OCI-LY3 (cell line): ENCODE measurements around the gene CDS2.

Experiments
- H2AFZ ChIP-seq: fragments of 200-600, 300-600 bp; shearing (Covaris generic); 2 replicates; pipeline ENCODE4 v1.6.0; 2014; ENCODE audit warnings: antibody characterized with exemption, low read depth, low read length
- H3K27ac ChIP-seq: fragments of 200-600, 300-600 bp; sonication (generic); 2 replicates; pipeline ENCODE4 v1.5.1; 2014; ENCODE audit warnings: mild to moderate bottlenecking, low read length, moderate library complexity, mixed read lengths
- H3K27me3 ChIP-seq: fragments of 200-600, 300-600 bp; sonication (generic); 2 replicates; pipeline ENCODE4 v1.6.1; 2014; ENCODE audit warnings: low read depth, low read length, mixed read lengths
- H3K36me3 ChIP-seq: fragments of 200-600, 300-600 bp; sonication (generic); replicated peaks from 2 replicates; pipeline ENCODE3; 2014; ENCODE audit warnings: low read depth, low read length, mixed read lengths
- H3K4me1 ChIP-seq: fragments of 300-600, 200-600 bp; sonication (generic); 2 replicates; pipeline ENCODE4 v1.6.1; 2014; ENCODE audit warnings: low read length, mixed read lengths
- H3K4me2 ChIP-seq: fragments of 200-600, 300-600 bp; sonication (generic); 2 replicates; pipeline ENCODE4 v1.6.1; 2014; ENCODE audit warnings: low read length, mixed read lengths
- H3K4me3 ChIP-seq: fragments of 300-600, 200-600 bp; sonication (generic); 2 replicates; pipeline ENCODE4 v1.5.1; 2014; ENCODE audit warnings: antibody characterized with exemption, mild to moderate bottlenecking, low read length, moderate library complexity
- H3K79me2 ChIP-seq: fragments of 300-600, 200-600 bp; shearing (Covaris generic); 2 replicates; pipeline ENCODE4 v1.6.1; 2014; ENCODE audit warnings: mild to moderate bottlenecking, low read length, mixed read lengths
- H3K9ac ChIP-seq: fragments of 300-600, 200-600 bp; shearing (Covaris generic); 2 replicates; pipeline ENCODE4 v1.6.0; 2014; ENCODE audit warnings: mild to moderate bottlenecking, low read length, moderate library complexity
- H3K9me3 ChIP-seq: fragments of 200-600, 300-600 bp; shearing (Covaris generic); 2 replicates; pipeline ENCODE4 v1.6.1; 2014; ENCODE audit warnings: low read length, mixed read lengths; ENCODE audit not compliant: insufficient read depth
- H4K20me1 ChIP-seq: fragments of 200-600, 300-600 bp; sonication (generic); 2 replicates; pipeline ENCODE4 v1.6.1; 2016; ENCODE audit warnings: low read length, mixed read lengths; ENCODE audit not compliant: insufficient read depth
- EZH2phosphoT487 ChIP-seq: fragments of 200-600 bp; shearing (Covaris generic); IDR thresholded peaks from 2 replicates; pipeline ENCODE4 v1.6.1; 2018; ENCODE audit warnings: antibody characterized with exemption, mixed run types, low read depth
- TF ChIP-seq, protein P1 (sequence below): fragments of 200-600, 300-600 bp; sonication (generic); IDR thresholded peaks from 2 replicates; pipeline ENCODE4 v1.5.1; 2014; ENCODE audit warnings: antibody characterized with exemption, low read length, low read depth

The CDS2 gene

GRCh38 chr20:5119435-5120184 is 7.2 kb upstream of the CDS2 start, which contains the start of gene PCNA:
Gene PCNA (minus strand): TSS chr20:5119958. CDS start chr20:5119798, 160 bp downstream.
- H3K9ac ChIP-seq = peak within 1 kb of the TSS; percentile 98
- peaks cover 47% of the 10 kb centered on the region for H3K79me2 ChIP-seq
- TF ChIP-seq, protein P1, sequence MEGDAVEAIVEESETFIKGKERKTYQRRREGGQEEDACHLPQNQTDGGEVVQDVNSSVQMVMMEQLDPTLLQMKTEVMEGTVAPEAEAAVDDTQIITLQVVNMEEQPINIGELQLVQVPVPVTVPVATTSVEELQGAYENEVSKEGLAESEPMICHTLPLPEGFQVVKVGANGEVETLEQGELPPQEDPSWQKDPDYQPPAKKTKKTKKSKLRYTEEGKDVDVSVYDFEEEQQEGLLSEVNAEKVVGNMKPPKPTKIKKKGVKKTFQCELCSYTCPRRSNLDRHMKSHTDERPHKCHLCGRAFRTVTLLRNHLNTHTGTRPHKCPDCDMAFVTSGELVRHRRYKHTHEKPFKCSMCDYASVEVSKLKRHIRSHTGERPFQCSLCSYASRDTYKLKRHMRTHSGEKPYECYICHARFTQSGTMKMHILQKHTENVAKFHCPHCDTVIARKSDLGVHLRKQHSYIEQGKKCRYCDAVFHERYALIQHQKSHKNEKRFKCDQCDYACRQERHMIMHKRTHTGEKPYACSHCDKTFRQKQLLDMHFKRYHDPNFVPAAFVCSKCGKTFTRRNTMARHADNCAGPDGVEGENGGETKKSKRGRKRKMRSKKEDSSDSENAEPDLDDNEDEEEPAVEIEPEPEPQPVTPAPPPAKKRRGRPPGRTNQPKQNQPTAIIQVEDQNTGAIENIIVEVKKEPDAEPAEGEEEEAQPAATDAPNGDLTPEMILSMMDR = no peak
- TF ChIP-seq EZH2phosphoT487 = no peak
- no peaks in the 10 kb centered on the region for H3K27me3 ChIP-seq
- H3K4me1 ChIP-seq = peaks cover 42% of the 10 kb centered on the region
- no peaks in the 10 kb centered on the region for H3K9me3 ChIP-seq
- peak within 1 kb of the TSS; percentile 33 for H2AFZ ChIP-seq
- peak within 1 kb of the TSS; percentile 89 for H3K4me3 ChIP-seq
- peaks cover 25% of the 10 kb centered on the region for H4K20me1 ChIP-seq
- H3K36me3 ChIP-seq = peaks cover 44% of the 10 kb centered on the region
- H3K4me2 ChIP-seq = peak within 1 kb of the TSS; percentile 91
- H3K27ac ChIP-seq = peak within 1 kb of the TSS; percentile 91

- peaks cover 25% of the 10 kb centered on the region for H4K20me1 ChIP-seq
- H3K79me2 ChIP-seq = peaks cover 46% of the 10 kb centered on the region
- no peaks in the 10 kb centered on the region for H3K27me3 ChIP-seq
- TF ChIP-seq, protein P1 = no peak
- TF ChIP-seq EZH2phosphoT487 = no peak
- peak overlapping the region; percentile 60 for H3K27ac ChIP-seq
- H3K9ac ChIP-seq = peak overlapping the region; percentile 72
- peaks cover 38% of the 10 kb centered on the region for H3K4me1 ChIP-seq
- H3K36me3 ChIP-seq = peaks cover 40% of the 10 kb centered on the region
- H3K4me2 ChIP-seq = peak overlapping the region; percentile 82
- H3K9me3 ChIP-seq = no peaks in the 10 kb centered on the region
- peak overlapping the region; percentile 33 for H2AFZ ChIP-seq
- H3K4me3 ChIP-seq = peak overlapping the region; percentile 89
These were observed 6.7 kb upstream of the CDS2 start for GRCh38 chr20:5120185-5120476.

GRCh38 chr20:5122873-5123260 is 3.9 kb upstream of the CDS2 start:
- no peaks in the 10 kb centered on the region for H3K9me3 ChIP-seq
- no peaks in the 10 kb centered on the region for H3K27me3 ChIP-seq
- TF ChIP-seq EZH2phosphoT487 = no peak
- TF ChIP-seq, protein P1 = no peak
- H4K20me1 ChIP-seq = peaks cover 9% of the 10 kb centered on the region
- H2AFZ ChIP-seq = no peak overlapping the region
- no peak overlapping the region for H3K9ac ChIP-seq
- peaks cover 29% of the 10 kb centered on the region for H3K79me2 ChIP-seq
- H3K36me3 ChIP-seq = peaks cover 12% of the 10 kb centered on the region
- H3K27ac ChIP-seq = no peak overlapping the region
- no peak overlapping the region for H3K4me2 ChIP-seq
- H3K4me1 ChIP-seq = peaks cover 18% of the 10 kb centered on the region
- H3K4me3 ChIP-seq = no peak overlapping the region

DNA sequence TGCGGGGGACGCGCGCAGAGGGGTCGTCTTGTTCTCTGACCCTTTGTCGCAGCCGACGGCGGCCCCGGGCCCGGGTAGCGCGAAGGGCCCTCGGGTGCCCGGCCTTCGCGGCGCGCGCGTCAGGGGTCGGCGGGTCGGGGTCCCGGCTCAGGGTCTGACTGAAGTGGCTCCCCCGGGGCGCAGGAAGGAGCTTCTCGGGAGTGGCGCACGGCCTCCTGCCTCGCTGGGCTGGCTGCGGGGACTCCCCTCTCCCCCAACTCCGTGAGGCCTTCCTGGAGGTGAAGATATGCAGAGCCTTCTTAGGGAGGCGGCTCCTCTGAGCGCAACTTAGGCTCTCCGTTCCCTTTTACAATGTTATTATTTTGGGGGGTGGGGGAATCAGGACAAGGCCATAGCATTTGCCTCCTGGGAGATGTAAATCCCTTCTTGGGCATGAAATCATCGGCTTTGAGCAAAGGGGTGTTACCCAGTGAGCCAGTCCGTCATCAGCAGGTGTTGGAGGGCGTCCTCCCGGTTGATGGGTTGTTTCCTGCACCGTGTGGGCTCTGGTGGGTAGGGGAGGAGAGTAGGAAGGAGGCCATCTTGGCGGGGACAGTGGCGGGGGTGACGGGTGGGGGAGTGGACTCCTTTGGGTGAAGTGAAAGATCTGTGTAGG is 523 bp downstream of the CDS2 start:
- Histone ChIP-seq H3K4me1 (peaks cover 35% of the 10 kb centered on the region), H3K9ac (peak overlapping the region; percentile 91), H2AFZ (peak overlapping the region; percentile 62), H4K20me1 (0 out of 2 replicates have a peak, but pooled peaks cover 4% of the 10 kb centered on the region), H3K27me3 (no peaks in the 10 kb centered on the region), H3K4me3 (peak overlapping the region; percentile 90), H3K79me2 (peaks cover 51% of the 10 kb centered on the region), H3K4me2 (peak overlapping the region; percentile 91), H3K36me3 (no peaks in the 10 kb centered on the region), H3K9me3 (no peaks in the 10 kb centered on the region), H3K27ac (peak overlapping the region; percentile 83)
- TF ChIP-seq EZH2phosphoT487 = no peak
- TF ChIP-seq, protein P1 = no peak
